Measurements from ENCODE around the gene ITGA2.

Gene ITGA2

GRCh38 chr5:53038196-53038847, 49.2 kb downstream of the ITGA2 start:
- no peak overlapping the region for H3K4me3 ChIP-seq (ENCODE audit: low read depth, low read length)
- no peak for TF ChIP-seq CTCF (IDR thresholded peaks at IDR 0.05; ENCODE audit: low read depth, low read length)

- no peak overlapping the region for H3K4me3 ChIP-seq (ENCODE audit: low read depth, low read length)
- TF ChIP-seq CTCF (IDR thresholded peaks at IDR 0.05; ENCODE audit: low read depth, low read length): no peak
These were observed 50.7 kb downstream of the ITGA2 start for GRCh38 chr5:53039855-53040254.

GRCh38 chr5:53041071-53041692, 52.0 kb downstream of the ITGA2 start:
- no peak overlapping the region for H3K4me3 ChIP-seq (ENCODE audit: low read depth, low read length)
- no peak for TF ChIP-seq CTCF (IDR thresholded peaks at IDR 0.05; ENCODE audit: low read depth, low read length)

GRCh38 chr5:53041740-53042139, 52.6 kb downstream of the ITGA2 start:
- no peak for TF ChIP-seq CTCF (IDR thresholded peaks at IDR 0.05; ENCODE audit: low read depth, low read length)

GRCh38 chr5:53045263-53045662, 56.1 kb downstream of the ITGA2 start:
- no peak for TF ChIP-seq CTCF (IDR thresholded peaks at IDR 0.05; ENCODE audit: low read depth, low read length)
- no peak overlapping the region for H3K4me3 ChIP-seq (ENCODE audit: low read depth, low read length)

More at GRCh38 chr5:53041740-53042139, 52.6 kb downstream of the ITGA2 start:
- H3K4me3 ChIP-seq (ENCODE audit: low read depth, low read length): no peak overlapping the region

GRCh38 chr5:53048248-53048647, 59.1 kb downstream of the ITGA2 start:
- H3K4me3 ChIP-seq (ENCODE audit: low read depth, low read length): no peak overlapping the region
- TF ChIP-seq CTCF (IDR thresholded peaks at IDR 0.05; ENCODE audit: low read depth, low read length): no peak

GRCh38 chr5:53052499-53052898, 63.3 kb downstream of the ITGA2 start:
- no peak overlapping the region for H3K4me3 ChIP-seq (ENCODE audit: low read depth, low read length)
- TF ChIP-seq CTCF (IDR thresholded peaks at IDR 0.05; ENCODE audit: low read depth, low read length): no peak

Data from WI38 (cell line).